ENCODE data around the gene AFF4. TPM values are rescaled to one million over a fixed set of nuclear protein-coding genes. Genes with fewer than 3 reads are reported as not detected.
"Not testable (repeated sequence)": the region's sequence is repeated elsewhere in the genome, so short reads cannot be mapped to it uniquely, and the experiment has no call there.

The AFF4 gene
- polyA plus RNA-seq, 1 experiment = 62.3 TPM

GRCh38 chr5:132998556-132998955 lies 35.1 kb upstream of the AFF4 start:
- no peaks in the 10 kb centered on the region; the same call in 1 of the 2 replicates for H3K9me3 ChIP-seq (ENCODE audit: control insufficient read depth, insufficient read depth, low read length)
- no peak overlapping the region for H3K27ac ChIP-seq (ENCODE audit: low read depth, low read length)
- no peak overlapping the region for H3K4me3 ChIP-seq (ENCODE audit: low read depth, low read length)
- DNase-seq (ENCODE audit: low read depth, low spot score) = no peak
- POLR2A ChIA-PET = no interaction called here
- CTCF ChIA-PET = no interaction called here
- no peak for TF ChIP-seq CTCF (IDR thresholded peaks at IDR 0.05; ENCODE audit: low read depth, low read length)
- H3K27me3 ChIP-seq (ENCODE audit: control insufficient read depth, insufficient read depth, low read length) = no peaks in the 10 kb centered on the region

GRCh38 chr5:132996307-132996706 lies 32.9 kb upstream of the AFF4 start:
- TF ChIP-seq CTCF (IDR thresholded peaks at IDR 0.05; ENCODE audit: low read depth, low read length) = no peak
- H3K27me3 ChIP-seq (ENCODE audit: control insufficient read depth, insufficient read depth, low read length) = no peaks in the 10 kb centered on the region
- no peak overlapping the region for H3K4me3 ChIP-seq (ENCODE audit: low read depth, low read length)
- no peak overlapping the region for H3K27ac ChIP-seq (ENCODE audit: low read depth, low read length)
- POLR2A ChIA-PET = interaction anchor here (0.7 kb wide), 1 partner anchor 396 kb away, joined by 3 read pairs; no protein-coding TSS in a partner anchor
- DNase-seq (ENCODE audit: low read depth, low spot score) = no peak
- CTCF ChIA-PET = no interaction called here
- H3K9me3 ChIP-seq (ENCODE audit: control insufficient read depth, insufficient read depth, low read length) = no peaks in the 10 kb centered on the region; the same call in 1 of the 2 replicates

GRCh38 chr5:132987531-132988408 lies 24.3 kb upstream of the AFF4 start:
- Histone ChIP-seq H3K4me3 (ENCODE audit: low read depth, low read length) (no peak overlapping the region), H3K27me3 (ENCODE audit: control insufficient read depth, insufficient read depth, low read length) (no peaks in the 10 kb centered on the region), H3K27ac (ENCODE audit: low read depth, low read length) (no peak overlapping the region), H3K9me3 (ENCODE audit: control insufficient read depth, insufficient read depth, low read length) (no peaks in the 10 kb centered on the region)
- CTCF ChIA-PET = no interaction called here
- DNase-seq (ENCODE audit: low read depth, low spot score) = no peak
- TF ChIP-seq CTCF (IDR thresholded peaks at IDR 0.05; ENCODE audit: low read depth, low read length) = no peak
- POLR2A ChIA-PET = no interaction called here

GRCh38 chr5:132982971-132983370 lies 19.5 kb upstream of the AFF4 start:
- H3K4me3 ChIP-seq (ENCODE audit: low read depth, low read length); POLR2A ChIA-PET; H3K27me3 ChIP-seq (ENCODE audit: control insufficient read depth, insufficient read depth, low read length); H3K9me3 ChIP-seq (ENCODE audit: control insufficient read depth, insufficient read depth, low read length); DNase-seq (ENCODE audit: low read depth, low spot score); H3K27ac ChIP-seq (ENCODE audit: low read depth, low read length); CTCF ChIA-PET: not testable (repeated sequence)

- no peak overlapping the region for H3K4me3 ChIP-seq (ENCODE audit: low read depth, low read length)
- no peak for DNase-seq (ENCODE audit: low read depth, low spot score)
- no peaks in the 10 kb centered on the region for H3K27me3 ChIP-seq (ENCODE audit: control insufficient read depth, insufficient read depth, low read length)
- ChIA-PET CTCF (no interaction called here), POLR2A (no interaction called here)
- peaks cover 8% of the 10 kb centered on the region for H3K9me3 ChIP-seq (ENCODE audit: control insufficient read depth, insufficient read depth, low read length)
- TF ChIP-seq CTCF (IDR thresholded peaks at IDR 0.05; ENCODE audit: low read depth, low read length) = no peak
- no peak overlapping the region for H3K27ac ChIP-seq (ENCODE audit: low read depth, low read length)
Observed at GRCh38 chr5:132981288-132981687, 17.9 kb upstream of the AFF4 start.
